Measurements from ENCODE around the gene CTSZ. TPM values are rescaled to one million over a fixed set of nuclear protein-coding genes. Genes with fewer than 3 reads are reported as not detected.

CTSZ gene
- total and polyA plus RNA-seq, 7 donors = 93.9 to 312 (median 127) TPM

DNA sequence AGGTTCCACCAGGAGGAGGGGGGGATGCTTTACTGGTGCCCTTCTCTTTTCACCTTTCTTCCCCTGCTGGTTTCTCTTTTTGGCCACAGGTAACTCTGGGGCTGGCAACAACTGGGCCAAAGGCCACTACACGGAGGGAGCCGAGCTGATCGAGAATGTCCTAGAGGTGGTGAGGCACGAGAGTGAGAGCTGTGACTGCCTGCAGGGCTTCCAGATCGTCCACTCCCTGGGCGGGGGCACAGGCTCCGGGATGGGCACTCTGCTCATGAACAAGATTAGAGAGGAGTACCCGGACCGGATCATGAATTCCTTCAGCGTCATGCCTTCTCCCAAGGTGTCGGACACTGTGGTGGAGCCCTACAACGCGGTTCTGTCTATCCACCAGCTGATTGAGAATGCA is 16.6 kb upstream of the CTSZ start:
- no peaks in the 10 kb centered on the region for H3K27me3 ChIP-seq
- WGBS, 2 donors = 93 to 96% methylated on average over 13 of the region's 13 CpGs
- H3K4me3 ChIP-seq = no peak overlapping the region
- TF ChIP-seq POLR2AphosphoS5 (IDR thresholded peaks at IDR 0.05) (no peak), POLR2A (IDR thresholded peaks at IDR 0.05) (no peak), CTCF (IDR thresholded peaks at IDR 0.05) (no peak), EP300 (IDR thresholded peaks at IDR 0.05) (no peak)
- H3K4me1 ChIP-seq = peaks cover 0 to 29% (median 23%) of the 10 kb centered on the region in 4 donors
- intact Hi-C loops (cut with DNase I) = no loop called here
- DNase-seq = no peak
- H3K36me3 ChIP-seq = peaks cover 19 to 64% (median 32%) of the 10 kb centered on the region in 4 donors
- H3K27ac ChIP-seq = no peak overlapping the region
- no peaks in the 10 kb centered on the region for H3K9me3 ChIP-seq

- Histone ChIP-seq H3K27ac (no peak overlapping the region), H3K27me3 (no peaks in the 10 kb centered on the region), H3K4me1 (peaks cover 0 to 20% (median 15%) of the 10 kb centered on the region in 4 donors), H3K4me3 (no peak overlapping the region), H3K36me3 (peaks cover 19 to 55% (median 32%) of the 10 kb centered on the region in 4 donors), H3K9me3 (no peaks in the 10 kb centered on the region)
- TF ChIP-seq POLR2A (IDR thresholded peaks at IDR 0.05) = no peak
- TF ChIP-seq EP300 (IDR thresholded peaks at IDR 0.05) = no peak
- TF ChIP-seq CTCF (IDR thresholded peaks at IDR 0.05) = no peak
- no peak for TF ChIP-seq POLR2AphosphoS5 (IDR thresholded peaks at IDR 0.05)
- no peak for DNase-seq
- intact Hi-C loops (cut with DNase I) = no loop called here
- 96% methylated on average over 15 of the region's 15 CpGs for WGBS, 2 donors
Observed at GRCh38 chr20:59022754-59023153, 15.7 kb upstream of the CTSZ start.

DNA sequence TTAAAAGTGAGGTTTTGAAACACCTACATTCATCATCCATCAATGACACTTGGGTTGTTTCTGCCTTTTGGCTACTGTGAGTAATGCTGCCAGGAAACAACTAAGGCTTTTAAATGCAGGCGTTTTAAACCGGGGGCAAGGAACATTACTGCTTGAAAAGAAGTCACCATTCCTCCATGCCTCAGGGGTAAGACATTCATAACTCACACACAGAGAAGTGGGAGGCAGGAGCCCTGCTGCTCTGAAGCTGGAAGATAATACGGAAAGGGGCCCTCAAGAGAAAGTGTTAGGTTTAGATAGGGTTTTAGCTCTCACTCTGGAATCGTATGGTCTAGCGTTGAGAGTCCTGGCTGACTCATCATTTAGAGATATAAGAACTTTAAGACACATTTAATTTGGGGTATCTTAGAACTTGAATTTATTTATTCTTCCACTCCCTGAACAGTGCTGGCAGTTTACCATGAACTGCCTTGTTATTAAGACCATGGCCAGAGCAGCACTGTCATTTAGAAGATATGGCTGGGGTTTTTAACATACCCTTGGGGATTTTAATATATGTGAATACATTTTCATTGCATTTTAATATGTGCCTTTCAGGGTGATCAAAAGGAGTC is 14.0 kb upstream of the CTSZ start:
- Histone ChIP-seq H3K27ac (no peak overlapping the region), H3K4me1 (peaks cover 0 to 7% (median 3%) of the 10 kb centered on the region in 4 donors), H3K36me3 (peaks cover 17 to 38% (median 26%) of the 10 kb centered on the region in 4 donors), H3K9me3 (no peaks in the 10 kb centered on the region), H3K4me3 (no peak overlapping the region), H3K27me3 (no peaks in the 10 kb centered on the region)
- TF ChIP-seq POLR2A (IDR thresholded peaks at IDR 0.05) (no peak), EP300 (IDR thresholded peaks at IDR 0.05) (no peak), POLR2AphosphoS5 (IDR thresholded peaks at IDR 0.05) (no peak), CTCF (IDR thresholded peaks at IDR 0.05) (no peak)
- WGBS, 2 donors = 80 to 84% methylated on average over 5 of the region's 5 CpGs
- intact Hi-C loops (cut with DNase I) = no loop called here
- no peak for DNase-seq

GRCh38 chr20:59019217-59019616 is 12.2 kb upstream of the CTSZ start, which contains the start of gene TUBB1:
Gene TUBB1 (plus strand): TSS chr20:59019429. CDS start chr20:59019523, 94 bp downstream.
- no peak within 1 kb of the TSS for H3K27ac ChIP-seq
- intact Hi-C loops (cut with DNase I) = no loop called here
- no peaks in the 10 kb centered on the region for H3K27me3 ChIP-seq
- H3K4me3 ChIP-seq = no peak within 1 kb of the TSS
- whole genome bisulfite sequencing, 2 donors = 96% methylated on average over 5 of the region's 5 CpGs
- H3K9me3 ChIP-seq = no peaks in the 10 kb centered on the region
- no peak for TF ChIP-seq POLR2AphosphoS5 (IDR thresholded peaks at IDR 0.05)
- no peak for TF ChIP-seq CTCF (IDR thresholded peaks at IDR 0.05)
- no peak for TF ChIP-seq POLR2A (IDR thresholded peaks at IDR 0.05)
- TF ChIP-seq EP300 (IDR thresholded peaks at IDR 0.05) = no peak
- peaks cover 6 to 21% (median 20%) of the 10 kb centered on the region in 4 donors for H3K36me3 ChIP-seq
- peak; percentile 44 for DNase-seq
- peaks cover 0 to 7% (median 3%) of the 10 kb centered on the region in 4 donors for H3K4me1 ChIP-seq

Measured in sigmoid colon (tissue), 7 donors.